Esophagus squamous epithelium (tissue), 4 donors: ENCODE measurements around the gene PHACTR2.

Source experiments
- POLR2A ChIP-seq, 4 donors: fragments of 450-650 bp; IDR thresholded peaks; one replicate each; pipeline ENCODE4 v1.6.1; 2017; ENCODE audit warnings: antibody characterized with exemption in 4 of 4, mild to moderate bottlenecking in 4 of 4, moderate library complexity in 3 of 4
- TF ChIP-seq, protein P1 (sequence below), 6 experiments: fragments of 450-650 bp in 4 of 6; fragments of 200-600 bp in 2 of 6; sonication (generic) in 2 of 6; IDR thresholded peaks; one replicate each; pipeline ENCODE4 v1.5.1; 2016 to 2019; ENCODE audit warnings: antibody characterized with exemption in 6 of 6, mild to moderate bottlenecking in 4 of 6, moderate library complexity in 4 of 6

DNA sequence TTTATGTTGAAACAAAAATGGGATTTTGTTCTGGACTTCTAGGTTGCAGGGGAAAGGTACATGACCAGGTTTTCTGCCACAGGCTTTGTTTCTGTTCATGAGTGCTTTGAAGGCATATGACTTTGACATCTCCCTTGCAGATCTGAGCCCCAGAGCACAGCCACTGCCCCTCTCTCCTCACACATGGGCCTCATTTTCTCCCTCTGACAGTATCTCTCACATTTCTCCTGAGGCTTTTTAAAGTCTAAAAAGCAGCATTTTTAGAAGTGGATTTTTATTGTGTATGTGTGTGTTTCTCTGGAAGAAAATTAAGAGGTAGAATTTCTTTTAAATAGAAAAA is 115.5 kb downstream of the PHACTR2 start:
- TF ChIP-seq POLR2A (IDR thresholded peaks at IDR 0.05) = no peak
- TF ChIP-seq, protein P1, sequence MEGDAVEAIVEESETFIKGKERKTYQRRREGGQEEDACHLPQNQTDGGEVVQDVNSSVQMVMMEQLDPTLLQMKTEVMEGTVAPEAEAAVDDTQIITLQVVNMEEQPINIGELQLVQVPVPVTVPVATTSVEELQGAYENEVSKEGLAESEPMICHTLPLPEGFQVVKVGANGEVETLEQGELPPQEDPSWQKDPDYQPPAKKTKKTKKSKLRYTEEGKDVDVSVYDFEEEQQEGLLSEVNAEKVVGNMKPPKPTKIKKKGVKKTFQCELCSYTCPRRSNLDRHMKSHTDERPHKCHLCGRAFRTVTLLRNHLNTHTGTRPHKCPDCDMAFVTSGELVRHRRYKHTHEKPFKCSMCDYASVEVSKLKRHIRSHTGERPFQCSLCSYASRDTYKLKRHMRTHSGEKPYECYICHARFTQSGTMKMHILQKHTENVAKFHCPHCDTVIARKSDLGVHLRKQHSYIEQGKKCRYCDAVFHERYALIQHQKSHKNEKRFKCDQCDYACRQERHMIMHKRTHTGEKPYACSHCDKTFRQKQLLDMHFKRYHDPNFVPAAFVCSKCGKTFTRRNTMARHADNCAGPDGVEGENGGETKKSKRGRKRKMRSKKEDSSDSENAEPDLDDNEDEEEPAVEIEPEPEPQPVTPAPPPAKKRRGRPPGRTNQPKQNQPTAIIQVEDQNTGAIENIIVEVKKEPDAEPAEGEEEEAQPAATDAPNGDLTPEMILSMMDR (IDR thresholded peaks at IDR 0.05) = no peak
